CD4-positive, alpha-beta T cell treated with Interleukin-15 for 4 hours (primary cell): ENCODE measurements around the gene GRK5.

ENCODE experiments used
- DNase-seq: peaks from one replicate; pipeline ENCODE4 v3.0.0-alpha.2; 2020; ENCODE audit warnings: low spot score

The GRK5 gene

DNA sequence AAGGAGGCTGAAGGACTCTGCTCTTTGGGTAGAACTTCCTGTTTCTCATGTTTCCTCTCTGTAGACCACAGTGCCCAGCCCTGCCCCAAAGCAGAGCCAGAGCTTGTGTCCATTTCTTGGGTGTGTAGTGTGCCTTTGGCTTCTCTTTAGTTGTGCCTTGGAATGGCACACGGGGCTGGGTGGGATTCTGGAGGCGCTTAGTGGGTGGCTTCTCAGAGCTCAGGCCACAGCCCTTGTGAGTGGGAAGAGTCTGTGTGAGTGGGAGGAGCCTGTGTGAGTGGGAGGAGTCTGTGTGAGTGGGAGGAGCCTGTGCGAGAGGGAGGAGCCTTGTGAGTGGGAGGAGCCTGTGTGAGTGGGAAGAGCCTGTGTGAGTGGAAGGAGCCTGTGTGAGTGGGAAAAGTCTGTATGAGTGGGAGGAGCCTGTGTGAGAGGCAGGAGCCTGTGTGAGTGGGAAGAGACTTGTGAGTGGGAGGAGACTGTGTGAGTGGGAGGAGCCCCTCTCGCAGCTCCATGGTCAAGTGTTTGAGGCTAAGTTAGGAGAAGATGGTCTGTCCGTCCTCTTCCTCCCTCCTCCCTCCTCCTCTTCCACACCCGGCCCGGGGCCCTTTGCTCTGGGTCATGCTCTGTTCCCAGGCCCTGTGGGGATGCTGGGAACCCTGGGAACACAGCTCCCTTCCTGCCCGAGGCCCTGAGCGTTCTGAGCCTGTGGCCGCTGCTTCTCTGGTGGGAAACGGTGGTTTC is 153.0 kb downstream of the GRK5 start:
- DNase-seq: no peak

DNA sequence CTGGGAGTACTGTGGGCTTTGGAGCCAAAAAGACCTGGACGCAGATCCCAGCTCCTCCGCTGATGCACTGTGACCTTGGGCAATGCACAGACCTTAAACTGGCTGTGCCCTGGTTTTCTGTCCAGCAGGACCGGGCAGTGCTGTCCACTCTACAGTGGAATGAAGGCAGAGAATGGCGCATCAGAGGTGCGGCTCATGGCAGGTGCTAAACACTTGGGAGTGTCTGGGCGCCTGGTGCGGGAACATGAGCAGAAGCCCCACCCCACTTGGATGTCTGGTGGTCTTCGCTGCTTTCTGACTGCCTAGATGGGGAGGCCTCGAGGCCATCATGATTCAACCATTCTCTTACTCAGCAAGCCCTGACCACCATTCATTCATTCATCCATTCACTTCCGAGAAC is 153.7 kb downstream of the GRK5 start:
- no peak for DNase-seq

DNA sequence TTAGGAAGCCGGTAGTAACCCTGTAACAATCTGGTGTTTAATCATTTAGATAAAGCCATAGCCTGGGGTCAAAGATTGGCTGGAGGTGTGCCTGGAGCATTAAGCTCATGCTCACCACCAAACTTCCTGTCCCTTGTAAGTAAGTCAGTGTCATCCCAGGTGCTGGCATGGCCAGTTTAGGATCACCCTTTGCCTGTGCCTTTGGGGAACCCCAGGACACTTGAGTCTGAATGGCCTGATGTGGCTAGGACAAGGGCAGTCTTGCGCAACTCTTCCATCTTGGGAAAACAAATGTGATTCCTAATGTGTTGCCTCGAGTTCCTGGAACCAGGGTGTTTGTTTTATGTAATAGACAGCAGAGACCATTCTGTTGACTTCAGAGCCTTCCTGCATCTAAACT is 154.8 kb downstream of the GRK5 start:
- DNase-seq: no peak

GRCh38 chr10:119364645-119365600 is 157.6 kb downstream of the GRK5 start:
- DNase-seq: no peak

DNA sequence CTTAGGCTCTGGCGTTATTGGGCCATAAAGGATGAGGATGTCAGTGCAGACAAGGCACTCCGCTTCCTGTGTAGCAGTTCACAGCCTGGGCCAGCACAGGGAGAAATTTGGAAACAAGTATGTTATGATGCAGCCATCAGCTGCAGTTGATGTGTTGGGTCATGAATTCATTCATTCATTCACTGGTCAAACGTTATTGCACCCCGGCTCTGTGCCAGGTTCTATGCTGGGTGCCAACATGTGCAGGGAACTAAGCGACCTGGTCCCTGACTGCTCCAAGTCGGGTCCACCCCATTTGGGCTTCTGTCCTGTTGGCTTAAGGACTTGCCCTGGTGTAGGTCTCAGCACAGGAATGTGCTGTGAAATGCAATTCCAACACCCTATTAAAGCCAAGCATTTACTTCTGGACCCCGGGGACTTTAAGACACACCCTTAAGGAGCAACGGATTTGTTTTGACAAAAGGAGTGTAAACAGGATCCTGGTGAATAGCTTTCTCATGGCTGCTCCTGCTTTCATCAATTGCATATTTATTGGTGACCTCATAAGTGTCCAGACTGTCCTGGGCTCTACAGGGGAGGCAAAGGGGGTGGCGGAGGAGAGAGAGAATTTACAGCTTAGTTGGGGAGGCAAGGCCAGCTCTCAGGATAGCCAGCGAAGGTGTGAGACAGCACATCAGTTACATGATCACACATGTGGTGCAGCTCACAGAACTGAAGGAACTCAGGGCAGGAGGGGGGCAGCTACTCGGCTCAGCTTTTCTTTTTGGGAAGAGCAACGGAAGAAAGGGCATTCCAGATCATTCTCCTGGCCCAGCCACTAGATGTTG is 158.6 kb downstream of the GRK5 start:
- DNase-seq: no peak

DNA sequence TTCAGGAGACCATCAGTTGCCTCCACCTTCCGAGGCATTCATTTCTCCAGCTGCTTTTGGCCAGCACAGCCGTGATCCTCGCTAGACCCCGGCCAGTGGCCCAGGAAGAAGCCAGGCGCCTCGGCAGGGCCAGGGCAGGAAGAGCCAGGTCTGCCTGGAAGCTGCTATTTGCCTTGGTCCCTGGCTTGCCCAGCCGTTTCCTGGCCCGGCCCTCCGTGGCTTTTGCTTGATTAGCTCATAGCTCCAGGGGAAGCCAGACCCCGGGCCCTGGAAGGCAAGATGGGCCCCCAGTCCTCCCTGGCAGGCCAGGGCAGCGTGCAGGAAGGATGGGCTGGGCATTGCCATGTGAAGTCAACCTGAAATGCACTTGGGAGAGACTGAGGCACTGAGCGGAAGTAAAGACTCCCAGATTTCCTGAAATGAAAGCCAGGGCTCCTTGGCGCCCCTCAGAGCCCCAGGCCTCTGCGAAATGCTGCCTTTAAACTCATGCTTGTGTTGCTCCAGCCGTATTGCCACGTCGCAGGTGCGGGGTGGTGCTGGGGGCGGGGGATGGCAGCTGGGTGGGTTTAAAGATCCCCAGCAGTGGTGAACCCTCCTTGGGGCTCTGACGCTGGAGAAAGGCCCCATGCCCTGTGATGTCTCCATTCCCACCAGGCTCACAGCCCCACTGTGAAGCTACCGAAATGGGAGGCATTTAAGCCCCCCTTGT is 160.6 kb downstream of the GRK5 start:
- no peak for DNase-seq

- no peak for DNase-seq
Measured at GRCh38 chr10:119368581-119368980, 161.2 kb downstream of the GRK5 start.

DNA sequence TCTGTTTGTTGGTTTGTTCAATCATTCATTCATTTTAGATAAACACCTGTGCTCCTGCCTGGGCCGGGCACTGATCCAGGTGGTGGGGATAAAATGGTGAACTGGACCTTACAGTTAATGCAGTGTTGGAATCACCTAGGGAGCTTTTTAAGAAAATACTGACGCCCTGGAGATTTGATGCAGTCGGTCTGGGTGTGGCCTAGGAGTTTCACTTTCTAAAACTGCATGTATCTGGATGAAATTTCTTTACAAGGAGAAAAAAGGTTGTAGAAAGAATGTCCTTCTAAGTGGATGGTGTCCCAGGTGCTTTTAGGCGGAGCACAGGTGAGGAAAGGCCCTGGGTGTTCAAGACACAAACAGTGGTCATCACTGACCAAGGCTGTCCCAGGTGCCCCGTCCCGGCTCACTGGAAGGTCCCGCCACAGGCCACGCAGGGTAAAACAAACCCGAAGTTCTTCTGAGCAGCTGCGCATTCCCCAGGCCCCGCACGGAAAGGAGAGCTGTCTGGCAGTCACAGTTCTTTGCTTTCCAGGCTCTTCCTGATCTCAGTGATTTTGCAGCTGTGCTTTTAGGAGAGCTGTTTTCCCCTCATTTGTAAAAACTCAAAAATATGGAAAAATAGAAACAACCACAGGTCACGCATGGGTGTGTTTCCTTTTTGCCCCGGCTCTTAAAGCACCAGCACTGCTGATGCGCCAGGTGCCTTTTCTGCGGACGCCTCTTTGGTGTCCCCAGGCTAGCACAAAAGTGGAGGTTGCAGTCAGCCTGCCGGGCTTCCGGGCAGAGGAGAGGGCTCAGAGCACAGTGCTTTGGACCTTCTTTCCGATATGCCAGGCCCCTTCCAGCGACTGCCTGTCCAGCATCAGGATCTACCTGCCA is 161.9 kb downstream of the GRK5 start:
- DNase-seq: no peak

- no peak for DNase-seq
Measured at GRCh38 chr10:119370111-119370741, 162.9 kb downstream of the GRK5 start.

DNA sequence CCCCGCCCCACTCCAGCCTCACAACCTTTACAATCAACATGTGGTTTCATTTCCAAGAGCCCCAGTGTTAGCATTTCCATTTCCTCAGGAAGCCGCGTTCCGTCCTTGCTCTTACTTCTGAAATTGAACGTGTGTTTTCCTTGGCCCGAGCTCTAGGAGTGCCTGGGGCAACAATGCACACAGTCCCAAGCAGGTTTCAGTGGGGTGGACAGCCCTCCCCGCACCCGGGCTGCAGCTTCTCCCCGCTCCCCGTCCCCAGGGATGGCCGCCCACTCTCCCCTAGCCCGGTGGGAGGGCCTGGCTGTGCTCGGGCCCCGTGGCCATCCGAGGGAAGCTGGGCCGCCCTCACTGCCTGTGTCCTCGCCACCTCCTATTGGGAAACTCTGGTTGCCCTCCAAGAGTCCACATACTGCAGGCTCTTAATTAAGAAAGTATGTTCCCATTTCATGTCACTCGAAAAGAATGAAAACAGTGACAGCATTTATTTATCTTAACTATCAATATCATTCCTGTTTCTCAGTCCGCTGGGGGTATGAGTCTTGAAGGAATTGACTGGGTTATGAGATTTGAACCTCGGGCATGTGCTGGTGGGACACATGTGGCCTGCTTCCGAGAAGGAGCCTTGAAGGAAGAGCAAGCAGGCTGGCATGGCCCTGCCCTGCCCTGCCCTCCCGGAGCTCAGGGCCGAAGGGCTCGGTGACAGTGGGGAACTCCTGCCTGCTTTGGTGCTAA is 163.8 kb downstream of the GRK5 start:
- DNase-seq: no peak

DNA sequence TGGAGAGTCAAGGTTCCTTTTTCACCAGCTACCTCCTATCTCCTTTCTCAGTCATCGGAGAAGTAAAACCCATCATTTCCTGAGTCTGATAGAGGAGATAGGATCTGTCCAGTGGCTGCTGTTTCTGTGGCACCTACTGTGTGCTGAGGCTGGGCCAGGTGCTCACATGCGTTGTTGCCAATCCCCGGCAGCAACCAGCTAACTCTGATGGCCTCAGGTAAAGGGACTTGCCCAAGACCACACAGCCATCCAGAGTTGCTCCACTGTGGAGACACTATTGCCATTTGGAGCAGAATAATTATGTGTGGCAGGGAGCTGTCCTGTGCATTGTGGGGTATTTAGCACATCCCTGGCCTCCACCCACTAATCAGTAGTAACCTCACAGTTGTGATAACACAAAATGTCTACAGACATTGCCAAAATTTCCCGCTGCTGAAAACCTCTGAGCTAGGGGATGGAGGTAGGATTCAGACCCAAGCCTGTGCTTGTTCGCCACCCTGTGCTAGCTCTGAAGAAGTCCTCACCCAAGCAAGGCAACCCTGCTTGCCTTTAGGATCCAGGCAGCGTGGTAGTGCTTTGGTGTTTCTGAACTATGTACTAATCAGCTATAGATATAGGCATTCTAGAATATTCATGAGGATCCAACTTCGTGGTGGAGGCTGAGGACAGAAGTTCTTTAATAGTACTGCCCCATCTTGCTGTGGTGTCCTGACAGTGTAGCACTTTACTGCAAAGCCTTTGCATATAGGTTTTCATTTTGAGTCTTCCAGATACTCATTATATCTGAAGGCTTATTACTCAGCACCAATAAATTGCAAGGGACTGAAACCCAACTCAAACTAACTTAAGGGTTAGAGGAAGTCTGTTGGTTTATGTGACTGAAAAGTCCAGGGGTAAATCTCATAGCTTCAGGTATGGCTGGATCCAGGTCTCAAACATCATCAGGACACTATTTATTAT is 164.6 kb downstream of the GRK5 start:
- DNase-seq: no peak

GRCh38 chr10:119373294-119374102 is 166.1 kb downstream of the GRK5 start:
- DNase-seq: no peak

- DNase-seq: no peak
Measured at GRCh38 chr10:119374236-119374635, 166.9 kb downstream of the GRK5 start.

GRCh38 chr10:119375574-119376272 is 168.4 kb downstream of the GRK5 start:
- no peak for DNase-seq

DNA sequence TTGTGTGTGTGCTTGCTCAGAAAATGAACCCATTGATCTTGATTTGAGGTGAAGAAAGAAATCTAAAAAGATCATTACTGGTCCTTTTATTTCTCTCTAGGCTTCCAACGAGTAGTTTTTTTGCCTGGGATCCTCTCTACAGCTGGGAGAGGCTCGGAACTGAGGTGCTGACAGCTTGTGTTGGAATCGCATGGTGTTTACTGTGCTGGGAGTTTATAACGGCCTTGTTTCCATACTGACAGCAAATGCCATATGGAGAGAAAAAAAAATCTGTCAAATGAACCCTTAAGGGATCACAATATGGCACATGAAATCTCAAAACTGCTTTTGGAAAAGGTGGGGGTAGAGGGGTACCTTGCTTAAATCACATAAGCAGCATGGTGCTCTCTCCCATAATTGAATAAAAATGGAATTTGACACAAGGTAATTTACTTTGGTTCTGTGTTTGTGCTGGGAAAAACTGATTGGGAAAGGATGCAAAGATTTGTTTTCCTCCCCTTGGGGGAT is 170.1 kb downstream of the GRK5 start:
- DNase-seq: no peak

DNA sequence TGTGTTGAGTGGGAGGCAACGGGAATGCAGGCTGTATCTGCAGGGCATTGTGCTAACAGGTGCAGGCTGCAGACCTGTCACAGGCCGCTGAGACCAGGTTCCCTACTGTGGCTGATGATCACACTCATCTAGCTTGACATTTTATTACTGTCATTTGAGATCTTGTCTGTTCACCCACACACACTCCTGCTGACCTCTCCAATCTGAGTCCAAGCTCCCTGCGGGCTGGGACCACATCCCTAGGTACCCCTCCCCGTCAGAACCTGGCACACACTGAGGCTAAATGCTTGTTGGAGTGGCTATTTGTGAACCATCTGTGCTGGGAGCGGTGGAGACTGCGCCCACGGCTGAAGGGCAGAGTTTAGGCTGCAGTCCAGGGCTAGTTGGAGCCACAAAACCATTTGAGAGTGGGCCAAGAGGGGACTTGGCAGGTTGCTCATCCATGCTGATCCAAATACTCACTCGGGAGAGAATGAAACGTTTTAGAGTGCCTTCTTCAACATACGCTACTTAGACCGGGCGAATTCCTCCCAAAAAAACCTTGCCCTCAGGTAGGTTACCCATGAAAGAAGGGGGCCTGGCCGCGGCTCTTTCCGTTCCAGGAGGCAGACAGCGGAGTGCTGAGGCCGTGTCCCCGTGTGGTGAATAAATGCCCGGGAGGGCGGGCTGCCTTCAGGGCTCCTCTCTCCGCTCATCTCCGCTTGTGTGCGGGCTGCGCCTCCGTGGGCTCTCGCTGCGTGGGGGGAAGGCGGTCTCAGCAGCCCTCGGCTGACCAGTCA is 170.8 kb downstream of the GRK5 start:
- DNase-seq: no peak
